MM.1S (cell line): ENCODE measurements around the gene MYO16.

ENCODE experiments used
- DNase-seq: peaks from one replicate; pipeline ENCODE4 v3.0.0-alpha.2; 2015
- H2AFZ ChIP-seq: fragments of 300-600 bp; sonication (generic); 2 replicates; pipeline ENCODE4 v1.6.0; 2016; ENCODE audit warnings: antibody characterized with exemption, low read length
- H3F3A ChIP-seq: fragments of 300-600 bp; sonication (generic); 2 replicates; pipeline ENCODE4 v1.6.1; 2016; ENCODE audit warnings: mild to moderate bottlenecking, antibody characterized with exemption, low read length, moderate library complexity, mixed read lengths; ENCODE audit not compliant: insufficient read depth
- H3K27ac ChIP-seq: fragments of 300-600 bp; sonication (generic); 2 replicates; pipeline ENCODE4 v1.5.1; 2016; ENCODE audit warnings: mild to moderate bottlenecking, low read length
- H3K27me3 ChIP-seq: fragments of 300-600 bp; sonication (generic); replicated peaks from 2 replicates; pipeline ENCODE4 v1.6.0; 2016; ENCODE audit warnings: low read length; ENCODE audit not compliant: insufficient read depth
- H3K36me3 ChIP-seq: fragments of 300-600 bp; sonication (generic); replicated peaks from 2 replicates; pipeline ENCODE4 v1.6.1; 2016; ENCODE audit warnings: mild to moderate bottlenecking, low read length, mixed read lengths; ENCODE audit not compliant: insufficient read depth
- H3K4me1 ChIP-seq: fragments of 300-600 bp; sonication (generic); 2 replicates; pipeline ENCODE4 v1.6.1; 2016; ENCODE audit warnings: low read length, mixed read lengths
- H3K4me2 ChIP-seq: fragments of 300-600 bp; sonication (generic); 2 replicates; pipeline ENCODE4 v1.6.0; 2016; ENCODE audit warnings: low read depth, low read length
- H3K4me3 ChIP-seq: fragments of 300-600 bp; sonication (generic); 2 replicates; pipeline ENCODE4 v1.5.1; 2016; ENCODE audit warnings: low read length, mixed read lengths
- H3K79me2 ChIP-seq: fragments of 300-600 bp; sonication (generic); 2 replicates; pipeline ENCODE4 v1.6.1; 2016; ENCODE audit warnings: mixed run types, low read length, mixed read lengths
- H3K9ac ChIP-seq: fragments of 300-600 bp; sonication (generic); 2 replicates; pipeline ENCODE4 v1.6.1; 2016; ENCODE audit warnings: low read length, mixed read lengths
- H3K9me2 ChIP-seq: fragments of 300-600 bp; sonication (generic); replicated peaks from 2 replicates; pipeline ENCODE4 v1.6.1; 2016; ENCODE audit warnings: mild to moderate bottlenecking, low read length, mixed read lengths; ENCODE audit not compliant: insufficient read depth
- H3K9me3 ChIP-seq: fragments of 300-600 bp; sonication (generic); replicated peaks from 2 replicates; pipeline ENCODE4 v1.6.1; 2016; ENCODE audit warnings: mild to moderate bottlenecking, low read length, mixed read lengths; ENCODE audit not compliant: insufficient read depth
- H4K20me1 ChIP-seq: fragments of 300-600 bp; sonication (generic); 2 replicates; pipeline ENCODE4 v1.6.1; 2016; ENCODE audit warnings: mild to moderate bottlenecking, low read length, moderate library complexity, mixed read lengths; ENCODE audit not compliant: insufficient read depth
- CTCF ChIP-seq: fragments of 300-600 bp; sonication (generic); IDR thresholded peaks from 2 replicates; pipeline ENCODE4 v1.5.1; 2016; ENCODE audit warnings: antibody characterized with exemption, low read length, mixed read lengths
- EZH2 ChIP-seq: fragments of 300-600 bp; sonication (generic); optimal IDR thresholded peaks from 2 replicates; pipeline ENCODE3; 2017; ENCODE audit warnings: low read depth, mild to moderate bottlenecking, antibody characterized with exemption, low read length, mixed read lengths
- EZH2phosphoT487 ChIP-seq: fragments of 300-600 bp; sonication (generic); IDR thresholded peaks from 2 replicates; pipeline ENCODE4 v1.6.1; 2018; ENCODE audit warnings: antibody characterized with exemption, low read length

MYO16 gene

DNA sequence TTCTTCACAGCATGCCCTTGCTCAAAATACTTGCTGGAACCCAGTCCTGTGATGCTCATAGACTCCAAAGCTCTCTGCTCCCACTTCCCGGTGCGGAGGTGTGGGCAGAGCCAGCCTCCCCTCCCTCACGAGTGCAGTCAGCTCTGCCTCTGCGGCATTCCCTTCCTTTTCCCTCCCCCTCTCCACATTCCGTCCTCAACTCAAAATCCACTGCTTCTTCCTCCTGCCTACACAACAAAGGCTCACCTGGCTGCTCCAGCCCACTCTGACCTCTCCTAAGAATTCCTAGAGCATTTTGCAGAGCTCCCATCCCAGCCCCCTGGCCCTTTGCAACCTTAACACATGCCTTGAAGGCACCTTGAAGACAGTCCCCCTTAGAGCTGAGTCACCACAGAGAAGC, 527.9 kb downstream of the MYO16 start:
- Histone ChIP-seq H3K79me2 (no peaks in the 10 kb centered on the region), H3K36me3 (no peaks in the 10 kb centered on the region), H3K9me2 (no peaks in the 10 kb centered on the region), H3K4me2 (no peak overlapping the region), H3K9ac (no peak overlapping the region), H3K4me3 (no peak overlapping the region), H3K27me3 (peaks cover 7% of the 10 kb centered on the region; the same call in 1 of the 2 replicates), H3K27ac (no peak overlapping the region), H3K4me1 (peaks cover 18% of the 10 kb centered on the region), H3F3A (peaks cover 10% of the 10 kb centered on the region; the same call in 1 of the 2 replicates), H3K9me3 (no peaks in the 10 kb centered on the region), H2AFZ (no peak overlapping the region), H4K20me1 (no peaks in the 10 kb centered on the region)
- DNase-seq = no peak
- no peak for TF ChIP-seq EZH2
- no peak for TF ChIP-seq CTCF
- no peak for TF ChIP-seq EZH2phosphoT487

- Histone ChIP-seq H3F3A (peaks cover 18% of the 10 kb centered on the region), H3K9ac (no peak overlapping the region), H3K4me2 (no peak overlapping the region), H3K9me2 (no peaks in the 10 kb centered on the region), H3K79me2 (no peaks in the 10 kb centered on the region), H3K4me3 (no peak overlapping the region), H3K27me3 (peaks cover 7% of the 10 kb centered on the region; the same call in 1 of the 2 replicates), H3K36me3 (no peaks in the 10 kb centered on the region), H2AFZ (no peak overlapping the region), H3K9me3 (no peaks in the 10 kb centered on the region), H3K27ac (no peak overlapping the region), H3K4me1 (peaks cover 22% of the 10 kb centered on the region), H4K20me1 (no peaks in the 10 kb centered on the region)
- TF ChIP-seq EZH2phosphoT487 = no peak
- no peak for TF ChIP-seq CTCF
- no peak for TF ChIP-seq EZH2
- DNase-seq = no peak
Measured at GRCh38 chr13:109158383-109158782, 529.0 kb downstream of the MYO16 start.

DNA sequence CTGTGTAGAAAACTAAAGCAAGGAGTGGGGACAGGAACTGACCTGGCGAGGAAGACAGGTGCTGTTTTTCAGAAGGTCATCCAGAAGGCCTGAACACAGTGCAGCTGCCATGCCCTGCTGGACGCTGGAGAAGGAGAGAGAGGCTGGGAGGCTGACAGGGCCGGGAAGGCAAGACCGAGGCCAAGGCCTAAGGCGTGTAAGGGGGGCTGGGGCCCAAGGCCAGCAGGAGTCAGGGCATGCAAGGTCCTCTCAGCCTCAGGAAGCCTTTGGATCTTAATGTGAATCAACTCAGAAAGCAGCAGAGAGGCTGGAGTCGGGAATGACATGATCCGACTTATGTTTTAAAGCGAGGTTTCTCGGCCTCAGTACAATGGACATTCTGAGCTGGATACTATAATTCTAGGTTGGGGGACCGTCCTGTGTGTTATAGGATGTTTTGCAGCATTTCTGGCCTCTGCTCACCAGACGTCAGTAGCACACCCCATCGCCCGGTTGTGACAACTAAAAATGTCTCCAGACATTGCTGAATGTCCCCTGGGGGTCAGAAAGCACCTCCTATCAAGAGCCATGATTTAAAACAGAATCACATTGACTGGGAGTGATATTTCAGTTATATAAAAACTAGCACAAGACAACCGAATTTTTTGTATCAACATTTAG, 530.4 kb downstream of the MYO16 start:
- Histone ChIP-seq H3K9me2 (no peaks in the 10 kb centered on the region), H3K4me2 (no peak overlapping the region), H2AFZ (no peak overlapping the region), H3K9me3 (no peaks in the 10 kb centered on the region), H3K4me3 (no peak overlapping the region), H3K27ac (no peak overlapping the region), H3K36me3 (no peaks in the 10 kb centered on the region), H3K79me2 (no peaks in the 10 kb centered on the region), H3K27me3 (peaks cover 21% of the 10 kb centered on the region; the same call in 1 of the 2 replicates), H3K9ac (no peak overlapping the region), H3K4me1 (peaks cover 29% of the 10 kb centered on the region), H3F3A (peaks cover 18% of the 10 kb centered on the region), H4K20me1 (no peaks in the 10 kb centered on the region)
- TF ChIP-seq EZH2 = no peak
- no peak for TF ChIP-seq EZH2phosphoT487
- no peak for TF ChIP-seq CTCF
- DNase-seq = no peak
